Pancreas (tissue), 10 donors: Measurements from ENCODE around the gene ANKRD44. TPM values are rescaled to one million over a fixed set of nuclear protein-coding genes. Genes with fewer than 3 reads are reported as not detected.

Experiments used
- ATAC-seq, 4 donors: fragments of 200-7000 bp; cut with Tn5 transposase; one replicate each; pipeline versions ENCODE4 v1.8.0 to v1.9.1; 2020; ENCODE audit warnings: mild to moderate bottlenecking in 4 of 4, moderate library complexity in 4 of 4
- DNase-seq, 6 donors: peaks; one replicate each; pipeline ENCODE4 v3.0.0-alpha.2; 2020
- FAIRE-seq: peaks from 2 replicates; lab custom pipeline; 2012; peaks lifted over from hg19 to GRCh38; lab: Jason Lieb, UNC
- H3K27ac ChIP-seq, 4 donors: fragments of 200-600 bp; sonication (generic); 1 replicate in 3 of 4; 2 replicates in 1 of 4; pipeline versions ENCODE4 v1.5.0 to v1.8.0; 2020
- H3K27me3 ChIP-seq, 4 donors: fragments of 200-600 bp; one replicate each; pipeline ENCODE4 v1.8.0; 2021
- H3K36me3 ChIP-seq, 3 donors: fragments of 200-600 bp; sonication (generic) in 1 of 3; one replicate each; pipeline versions ENCODE4 v1.5.0 to v1.8.0; 2020 to 2021
- H3K4me1 ChIP-seq, 3 donors: fragments of 200-600 bp; one replicate each; pipeline ENCODE4 v1.8.0; 2021
- H3K4me3 ChIP-seq, 4 donors: fragments of 200-600 bp; sonication (generic) in 2 of 4; one replicate each; pipeline versions ENCODE4 v1.5.0 to v1.8.0; 2020 to 2021
- H3K9me3 ChIP-seq, 4 donors: fragments of 200-600 bp; one replicate each; pipeline ENCODE4 v1.8.0; 2021
- CTCF ChIP-seq, 4 donors: fragments of 200-600 bp; sonication (generic) in 3 of 4; IDR thresholded peaks; one replicate each; pipeline versions ENCODE4 v1.5.0 to v1.8.0; 2021; ENCODE audit warnings: antibody characterized with exemption in 4 of 4
- WGBS, 2 donors: extraction: QIAGEN DNeasy Blood & Tissue Kit; methylation state at CpG; one replicate each; pipeline ENCODE4 v1.1.7; 2013; 5-methylcytosine and 5-hydroxymethylcytosine counted together
- intact Hi-C, 3 donors: fragments of 100-400 bp; cut with DNase I; formaldehyde crosslinking; loops; one replicate each; pipeline versions ENCODE4 v1.11.1 to v1.14.2; 2022
- polyA plus RNA-seq, 2 donors: library from polyadenylated mRNA; stranded (reverse); fragments of 200-250 nt; gene quantifications; one replicate each; pipeline ENCODE4 v1.2.3, GENCODE V29; 2013
- total RNA-seq, 6 donors: library from RNA; stranded (reverse); fragmentation: NEBNext Ultra II Directional in 4 of 6; extraction: Animal tissue kit (Norgen Biotek cat#: 25700) in 4 of 6; gene quantifications; one replicate each; pipeline versions ENCODE4 v1.2.1 to v1.2.4, GENCODE V29; 2021 to 2023
- donor health status: healthy with polysubstance abuse.
- donor health status: DM: no; HTN: no; CAD: no; lungs with moderate emphysema.
- donor health status: DM: no; HTN: no; CAD: no.
- donor health status: control.
- donor health status: control.
- donor health status: Bipolar disorder and iron deficiency.
- donor health status: DM: yes; HTN: yes; CAD: no.
- donor health status: DM: no; HTN: no; CAD: no.
- donor health status: DM: no; HTN: no; CAD: no.
- donor health status: DM: yes; HTN: yes; CAD: no.

The ANKRD44 gene
- total and polyA plus RNA-seq, 8 donors = 1.9 to 12.5 (median 7.7) TPM

GRCh38 chr2:197233473-197233872 is 77.1 kb downstream of the ANKRD44 start:
- Histone ChIP-seq H3K27ac (no peak overlapping the region), H3K27me3 (no peaks in the 10 kb centered on the region), H3K36me3 (no peaks in the 10 kb centered on the region), H3K4me1 (peaks cover 0 to 3% (median 0%) of the 10 kb centered on the region in 3 donors), H3K4me3 (no peak overlapping the region), H3K9me3 (no peaks in the 10 kb centered on the region)
- ATAC-seq = no peak
- DNase-seq = no peak
- FAIRE-seq = no peak
- TF ChIP-seq CTCF (IDR thresholded peaks at IDR 0.05) = no peak
- intact Hi-C loops = no loop called here

GRCh38 chr2:197232010-197232409 is 78.6 kb downstream of the ANKRD44 start:
- no peak for ATAC-seq
- H3K4me1 ChIP-seq = peaks cover 0 to 3% (median 0%) of the 10 kb centered on the region in 3 donors
- no peak for DNase-seq
- 89 to 95% methylated on average over 2 of the region's 2 CpGs for WGBS, 2 donors
- intact Hi-C loops = no loop called here
- no peak overlapping the region for H3K27ac ChIP-seq
- H3K9me3 ChIP-seq = no peaks in the 10 kb centered on the region
- H3K4me3 ChIP-seq = no peak overlapping the region
- H3K27me3 ChIP-seq = no peaks in the 10 kb centered on the region
- FAIRE-seq = no peak
- no peaks in the 10 kb centered on the region for H3K36me3 ChIP-seq
- no peak for TF ChIP-seq CTCF (IDR thresholded peaks at IDR 0.05)

- DNase-seq (no peak), FAIRE-seq (no peak), ATAC-seq (no peak)
- Histone ChIP-seq H3K9me3 (no peaks in the 10 kb centered on the region), H3K27ac (no peak overlapping the region), H3K4me1 (peaks cover 0 to 3% (median 0%) of the 10 kb centered on the region in 3 donors), H3K27me3 (no peaks in the 10 kb centered on the region), H3K36me3 (no peaks in the 10 kb centered on the region), H3K4me3 (no peak overlapping the region)
- no peak for TF ChIP-seq CTCF (IDR thresholded peaks at IDR 0.05)
- intact Hi-C loops = no loop called here
- WGBS, 2 donors = 56 to 64% methylated on average over 4 of the region's 4 CpGs
Observed at GRCh38 chr2:197229509-197230443, 80.8 kb downstream of the ANKRD44 start.

- H3K4me1 ChIP-seq = no peaks in the 10 kb centered on the region
- H3K27me3 ChIP-seq = no peaks in the 10 kb centered on the region
- no peak for DNase-seq
- H3K4me3 ChIP-seq = no peak overlapping the region
- 93 to 96% methylated on average over 2 of the region's 2 CpGs for WGBS, 2 donors
- no peak for TF ChIP-seq CTCF (IDR thresholded peaks at IDR 0.05)
- H3K27ac ChIP-seq = no peak overlapping the region
- intact Hi-C loops = no loop called here
- no peak for FAIRE-seq
- ATAC-seq = no peak
- H3K9me3 ChIP-seq = no peaks in the 10 kb centered on the region
- H3K36me3 ChIP-seq = no peaks in the 10 kb centered on the region
Observed at GRCh38 chr2:197223451-197223850, 87.1 kb downstream of the ANKRD44 start.

GRCh38 chr2:197219636-197220035 is 90.9 kb downstream of the ANKRD44 start:
- no peak for DNase-seq
- H3K4me3 ChIP-seq = no peak overlapping the region
- 86 to 88% methylated on average over 4 of the region's 4 CpGs for WGBS, 2 donors
- no peaks in the 10 kb centered on the region for H3K27me3 ChIP-seq
- no peak for TF ChIP-seq CTCF (IDR thresholded peaks at IDR 0.05)
- no peaks in the 10 kb centered on the region for H3K9me3 ChIP-seq
- H3K27ac ChIP-seq = no peak overlapping the region
- no peak for FAIRE-seq
- no peaks in the 10 kb centered on the region for H3K36me3 ChIP-seq
- intact Hi-C loops = no loop called here
- peaks cover 0 to 4% (median 0%) of the 10 kb centered on the region in 3 donors for H3K4me1 ChIP-seq
- no peak for ATAC-seq
